Loucy (cell line): ENCODE results near the gene NKAIN2.

Experiments used
- H2AFZ ChIP-seq: fragments of 200-600 bp; sonication (generic); 2 replicates; pipeline ENCODE4 v1.6.0; 2016; ENCODE audit warnings: antibody characterized with exemption, mild to moderate bottlenecking, low read length, moderate library complexity
- H3F3A ChIP-seq: fragments of 200-600 bp; 2 replicates; pipeline ENCODE4 v1.6.0; 2016; ENCODE audit warnings: antibody characterized with exemption, low read depth, mild to moderate bottlenecking
- H3K27me3 ChIP-seq: fragments of 200-600 bp; sonication (generic); 2 replicates; pipeline ENCODE4 v1.6.1; 2014; ENCODE audit warnings: low read length, mild to moderate bottlenecking; ENCODE audit not compliant: insufficient read depth, poor library complexity, severe bottlenecking
- H3K36me3 ChIP-seq: fragments of 200-600 bp; sonication (generic); 2 replicates; pipeline ENCODE4 v1.6.1; 2016; ENCODE audit warnings: low read length; ENCODE audit not compliant: insufficient read depth
- H3K4me1 ChIP-seq: fragments of 200-600 bp; sonication (generic); 2 replicates; pipeline ENCODE4 v1.5.1; 2014; ENCODE audit warnings: low read length, mild to moderate bottlenecking; ENCODE audit not compliant: insufficient read depth, poor library complexity, severe bottlenecking
- H3K4me2 ChIP-seq: fragments of 200-600 bp; sonication (generic); 2 replicates; pipeline ENCODE4 v1.6.0; 2014; ENCODE audit warnings: antibody characterized with exemption, low read length, low read depth, mild to moderate bottlenecking; ENCODE audit not compliant: poor library complexity, severe bottlenecking
- H3K4me3 ChIP-seq: fragments of 200-600 bp; sonication (generic); 2 replicates; pipeline ENCODE4 v1.5.1; 2014; ENCODE audit warnings: low read length, mild to moderate bottlenecking, mixed read lengths; ENCODE audit not compliant: poor library complexity, severe bottlenecking
- H3K79me2 ChIP-seq: fragments of 200-600 bp; sonication (generic); 2 replicates; pipeline ENCODE4 v1.6.1; 2014; ENCODE audit warnings: low read length; ENCODE audit not compliant: insufficient read depth
- H3K9ac ChIP-seq: fragments of 200-600 bp; sonication (generic); 2 replicates; pipeline ENCODE4 v1.6.0; 2014; ENCODE audit warnings: mild to moderate bottlenecking, low read depth, low read length, moderate library complexity; ENCODE audit not compliant: poor library complexity, severe bottlenecking
- H3K9me2 ChIP-seq: fragments of 200-600 bp; sonication (generic); replicated peaks from 2 replicates; pipeline ENCODE4 v1.6.1; 2016; ENCODE audit warnings: low read depth, low read length, mixed read lengths
- H3K9me3 ChIP-seq: fragments of 200-600 bp; sonication (generic); 2 replicates; pipeline ENCODE4 v1.6.1; 2014; ENCODE audit warnings: mild to moderate bottlenecking, antibody characterized with exemption, low read length, low read depth; ENCODE audit not compliant: insufficient read depth
- H4K20me1 ChIP-seq: fragments of 200-600 bp; sonication (generic); 2 replicates; pipeline ENCODE4 v1.6.0; 2014; ENCODE audit warnings: antibody characterized with exemption, low read length, mild to moderate bottlenecking; ENCODE audit not compliant: insufficient read depth, poor library complexity, severe bottlenecking
- CTCF ChIP-seq: fragments of 200-600 bp; sonication (generic); conservative IDR thresholded peaks from 2 replicates; pipeline ENCODE4 v1.5.1; 2014; ENCODE audit warnings: mild to moderate bottlenecking, antibody characterized with exemption, low read length
- EZH2phosphoT487 ChIP-seq: fragments of 200-600 bp; IDR thresholded peaks from 2 replicates; pipeline ENCODE4 v1.6.1; 2018; ENCODE audit warnings: antibody characterized with exemption, mild to moderate bottlenecking, moderate library complexity, borderline replicate concordance

The NKAIN2 gene

GRCh38 chr6:124661097-124661661 lies 857.5 kb downstream of the NKAIN2 start:
- TF ChIP-seq EZH2phosphoT487 (no peak), CTCF (no peak)
- no peak overlapping the region for H3K4me2 ChIP-seq
- no peaks in the 10 kb centered on the region for H3F3A ChIP-seq
- no peak overlapping the region for H3K9ac ChIP-seq
- no peaks in the 10 kb centered on the region for H3K9me2 ChIP-seq
- H2AFZ ChIP-seq, result no peak overlapping the region
- no peaks in the 10 kb centered on the region for H3K79me2 ChIP-seq
- H3K36me3 ChIP-seq, result no peaks in the 10 kb centered on the region
- no peak overlapping the region for H3K4me3 ChIP-seq
- H3K4me1 ChIP-seq, result no peaks in the 10 kb centered on the region
- H4K20me1 ChIP-seq, result no peaks in the 10 kb centered on the region
- H3K27me3 ChIP-seq, result no peaks in the 10 kb centered on the region
- no peaks in the 10 kb centered on the region for H3K9me3 ChIP-seq

- H3K79me2 ChIP-seq, result no peaks in the 10 kb centered on the region
- H3K4me2 ChIP-seq, result no peak overlapping the region
- H2AFZ ChIP-seq, result no peak overlapping the region
- H3K9me3 ChIP-seq, result no peaks in the 10 kb centered on the region
- no peaks in the 10 kb centered on the region for H3K36me3 ChIP-seq
- no peaks in the 10 kb centered on the region for H3K27me3 ChIP-seq
- H4K20me1 ChIP-seq, result no peaks in the 10 kb centered on the region
- no peaks in the 10 kb centered on the region for H3F3A ChIP-seq
- H3K4me1 ChIP-seq, result no peaks in the 10 kb centered on the region
- TF ChIP-seq CTCF (no peak), EZH2phosphoT487 (no peak)
- no peak overlapping the region for H3K4me3 ChIP-seq
- no peak overlapping the region for H3K9ac ChIP-seq
- H3K9me2 ChIP-seq, result no peaks in the 10 kb centered on the region
Observed at GRCh38 chr6:124668028-124668427, 864.4 kb downstream of the NKAIN2 start.

GRCh38 chr6:124669713-124670480 lies 866.2 kb downstream of the NKAIN2 start:
- no peak overlapping the region for H3K9ac ChIP-seq
- no peaks in the 10 kb centered on the region for H3F3A ChIP-seq
- H3K9me2 ChIP-seq, result no peaks in the 10 kb centered on the region
- no peaks in the 10 kb centered on the region for H3K4me1 ChIP-seq
- no peaks in the 10 kb centered on the region for H3K27me3 ChIP-seq
- H3K9me3 ChIP-seq, result no peaks in the 10 kb centered on the region
- TF ChIP-seq EZH2phosphoT487 (no peak), CTCF (no peak)
- H3K79me2 ChIP-seq, result no peaks in the 10 kb centered on the region
- no peak overlapping the region for H3K4me2 ChIP-seq
- no peaks in the 10 kb centered on the region for H3K36me3 ChIP-seq
- H2AFZ ChIP-seq, result no peak overlapping the region
- no peak overlapping the region for H3K4me3 ChIP-seq
- no peaks in the 10 kb centered on the region for H4K20me1 ChIP-seq
